HEK293 (cell line): ENCODE data around the gene PCLO.

ENCODE experiments used
- CTCF ChIA-PET: fragments of 350-600 bp; formaldehyde crosslinking; extraction: SDS; loops from one replicate; lab custom pipeline; 2021; ENCODE audit warnings: antibody characterized with exemption; lab: Yijun Ruan, JAX
- POLR2A ChIA-PET: fragments of 300-600 bp; formaldehyde crosslinking; extraction: SDS; loops from one replicate; lab custom pipeline; 2020; ENCODE audit warnings: antibody characterized with exemption, inconsistent platforms; lab: Yijun Ruan, JAX
- H3K27ac ChIP-seq: fragments of 200-500 bp; sonication (Bioruptor generic); 2 replicates; pipeline ENCODE4 v1.5.1; 2014; ENCODE audit warnings: low read depth, low read length, control low read depth, inconsistent platforms; ENCODE audit errors: extremely low read depth
- H3K36me3 ChIP-seq, 2 experiments: fragments of 200-500 bp in 1 of 2; sonication (Bioruptor generic) in 1 of 2; 1 replicate in 1 of 2; 2 replicates in 1 of 2; pipeline ENCODE4 v1.5.1; 2014 to 2017; ENCODE audit warnings: inconsistent platforms in 2 of 2, low read length in 2 of 2; ENCODE audit not compliant: control insufficient read depth in 2 of 2, insufficient read depth in 1 of 2
- H3K4me1 ChIP-seq: fragments of 200-500 bp; sonication (Bioruptor generic); 2 replicates; pipeline ENCODE4 v1.5.1; 2014; ENCODE audit warnings: mild to moderate bottlenecking, low read length, inconsistent platforms; ENCODE audit not compliant: control insufficient read depth, insufficient read depth
- H3K4me3 ChIP-seq: 2 replicates; pipeline ENCODE4 v1.5.1; 2011; ENCODE audit warnings: low read depth, mild to moderate bottlenecking, control low read depth, low read length, moderate library complexity
- H3K9me3 ChIP-seq: fragments of 200-500 bp; sonication (Bioruptor generic); 2 replicates; pipeline ENCODE4 v1.5.1; 2014; ENCODE audit warnings: low read depth, low read length, inconsistent platforms; ENCODE audit not compliant: control insufficient read depth, insufficient read depth
- HOXA7 ChIP-seq: sonication (generic); formaldehyde crosslinking; IDR thresholded peaks from 2 replicates; pipeline ENCODE4 v1.8.1; 2022; ENCODE audit warnings: missing genetic modification reagents, borderline replicate concordance
- KLF16 ChIP-seq: fragments of 450-650 bp; formaldehyde crosslinking; IDR thresholded peaks from 2 replicates; pipeline ENCODE4 v1.5.1; 2017; ENCODE audit warnings: missing biosample characterization, missing genetic modification characterization
- KLF8 ChIP-seq: fragments of 450-650 bp; formaldehyde crosslinking; IDR thresholded peaks from 2 replicates; pipeline ENCODE4 v1.5.1; 2016; ENCODE audit warnings: missing biosample characterization, missing genetic modification characterization
- MEIS1 ChIP-seq: sonication (generic); formaldehyde crosslinking; IDR thresholded peaks from 2 replicates; pipeline ENCODE4 v1.8.1; 2022; ENCODE audit warnings: missing genetic modification reagents, mild to moderate bottlenecking, borderline replicate concordance
- SALL2 ChIP-seq: fragments of 450-650 bp; formaldehyde crosslinking; IDR thresholded peaks from 2 replicates; pipeline ENCODE4 v1.5.0; 2017; ENCODE audit warnings: missing biosample characterization, mild to moderate bottlenecking, missing genetic modification characterization, borderline replicate concordance
- SP7 ChIP-seq: fragments of 450-650 bp; formaldehyde crosslinking; IDR thresholded peaks from 2 replicates; pipeline ENCODE4 v1.5.1; 2016; ENCODE audit warnings: missing biosample characterization, missing genetic modification characterization
- ZBTB20 ChIP-seq: fragments of 450-650 bp; formaldehyde crosslinking; IDR thresholded peaks from 2 replicates; pipeline ENCODE4 v1.5.1; 2016; ENCODE audit warnings: missing biosample characterization, missing genetic modification characterization
- ZBTB21 ChIP-seq: fragments of 450-650 bp; formaldehyde crosslinking; IDR thresholded peaks from 2 replicates; pipeline ENCODE4 v1.5.1; 2017; ENCODE audit warnings: missing biosample characterization, missing genetic modification characterization
- ZBTB7A ChIP-seq: fragments of 450-650 bp; formaldehyde crosslinking; IDR thresholded peaks from 2 replicates; pipeline ENCODE4 v1.5.1; 2016; ENCODE audit warnings: low read depth, missing biosample characterization, missing genetic modification characterization
- ZNF121 ChIP-seq: fragments of 450-650 bp; formaldehyde crosslinking; IDR thresholded peaks from 2 replicates; pipeline ENCODE4 v1.5.1; 2016; ENCODE audit warnings: missing biosample characterization, missing genetic modification characterization
- ZNF132 ChIP-seq: fragments of 450-650 bp; formaldehyde crosslinking; IDR thresholded peaks from 2 replicates; pipeline ENCODE4 v1.5.1; 2017; ENCODE audit warnings: missing biosample characterization, missing genetic modification characterization, borderline replicate concordance
- ZNF211 ChIP-seq: fragments of 450-650 bp; formaldehyde crosslinking; IDR thresholded peaks from 2 replicates; pipeline ENCODE4 v1.5.1; 2016; ENCODE audit warnings: low read depth, missing biosample characterization, missing genetic modification characterization
- ZNF223 ChIP-seq: fragments of 450-650 bp; formaldehyde crosslinking; IDR thresholded peaks from 2 replicates; pipeline ENCODE4 v1.5.1; 2016; ENCODE audit warnings: missing biosample characterization, missing genetic modification characterization
- ZNF248 ChIP-seq: fragments of 450-650 bp; formaldehyde crosslinking; IDR thresholded peaks from 2 replicates; pipeline ENCODE4 v1.5.1; 2017; ENCODE audit warnings: missing biosample characterization, missing genetic modification characterization
- ZNF350 ChIP-seq: fragments of 450-650 bp; formaldehyde crosslinking; IDR thresholded peaks from 2 replicates; pipeline ENCODE4 v1.5.0; 2017; ENCODE audit warnings: missing biosample characterization, mild to moderate bottlenecking, missing genetic modification characterization
- ZNF354C ChIP-seq: fragments of 450-650 bp; formaldehyde crosslinking; IDR thresholded peaks from 2 replicates; pipeline ENCODE4 v1.5.1; 2016; ENCODE audit warnings: missing biosample characterization, missing genetic modification characterization, low read depth, borderline replicate concordance
- ZNF394 ChIP-seq: fragments of 450-650 bp; formaldehyde crosslinking; IDR thresholded peaks from 2 replicates; pipeline ENCODE4 v1.5.1; 2016; ENCODE audit warnings: missing biosample characterization, missing genetic modification characterization, mild to moderate bottlenecking, moderate library complexity, borderline replicate concordance
- ZNF544 ChIP-seq: fragments of 450-650 bp; formaldehyde crosslinking; IDR thresholded peaks from 2 replicates; pipeline ENCODE4 v1.5.0; 2017; ENCODE audit warnings: missing biosample characterization, missing genetic modification characterization
- ZNF549 ChIP-seq: fragments of 450-650 bp; IDR thresholded peaks from 2 replicates; pipeline ENCODE4 v1.5.1; 2018; ENCODE audit warnings: missing biosample characterization, missing genetic modification characterization, mild to moderate bottlenecking, inconsistent platforms, moderate library complexity
- ZNF555 ChIP-seq: fragments of 450-650 bp; formaldehyde crosslinking; conservative IDR thresholded peaks from 2 replicates; pipeline ENCODE4 v1.5.1; 2017; ENCODE audit warnings: missing biosample characterization, mild to moderate bottlenecking, missing genetic modification characterization, inconsistent platforms
- ZNF571 ChIP-seq: fragments of 450-650 bp; formaldehyde crosslinking; IDR thresholded peaks from 2 replicates; pipeline ENCODE4 v1.5.0; 2017; ENCODE audit warnings: missing biosample characterization, missing genetic modification characterization
- ZNF664 ChIP-seq: fragments of 450-650 bp; formaldehyde crosslinking; IDR thresholded peaks from 2 replicates; pipeline ENCODE4 v1.5.1; 2016; ENCODE audit warnings: missing biosample characterization, missing genetic modification characterization
- ZNF747 ChIP-seq: fragments of 450-650 bp; formaldehyde crosslinking; IDR thresholded peaks from 2 replicates; pipeline ENCODE4 v1.5.1; 2016; ENCODE audit warnings: missing biosample characterization, missing genetic modification characterization
- ZNF830 ChIP-seq: fragments of 450-650 bp; IDR thresholded peaks from 2 replicates; pipeline ENCODE4 v1.5.0; 2018; ENCODE audit warnings: missing biosample characterization, missing genetic modification characterization, low read depth, mild to moderate bottlenecking, moderate library complexity
- ZSCAN16 ChIP-seq: fragments of 450-650 bp; formaldehyde crosslinking; IDR thresholded peaks from 2 replicates; pipeline ENCODE4 v1.5.1; 2016; ENCODE audit warnings: missing biosample characterization, missing genetic modification characterization
- TF ChIP-seq, protein P1 (sequence below): fragments of 450-650 bp; formaldehyde crosslinking; IDR thresholded peaks from 2 replicates; pipeline ENCODE4 v1.5.1; 2016; ENCODE audit warnings: missing biosample characterization, missing genetic modification characterization
- TF ChIP-seq, protein P2 (sequence below): fragments of 450-650 bp; formaldehyde crosslinking; IDR thresholded peaks from 2 replicates; pipeline ENCODE4 v1.5.1; 2016; ENCODE audit warnings: missing biosample characterization, missing genetic modification characterization

Gene PCLO

DNA sequence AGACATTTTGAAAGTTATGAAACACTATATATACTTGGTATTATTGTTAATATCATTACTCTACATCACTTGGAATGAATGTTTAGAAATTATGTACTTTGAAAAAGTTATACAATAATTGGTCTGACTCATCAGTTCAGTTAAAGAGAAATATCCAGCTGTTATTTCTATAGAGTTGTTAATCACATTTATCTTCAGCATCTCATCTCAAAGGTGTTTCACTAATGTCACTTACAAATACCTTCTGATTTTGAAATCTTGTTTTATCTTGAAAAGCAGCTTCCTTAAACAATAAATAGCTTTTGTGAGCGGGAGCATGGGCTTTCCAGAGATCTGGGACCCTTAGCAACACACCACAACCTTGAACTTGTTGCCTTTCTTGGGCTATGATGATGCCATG, 205.2 kb downstream of the PCLO start:
- Histone ChIP-seq H3K36me3 (no peaks in the 10 kb centered on the region), H3K9me3 (no peaks in the 10 kb centered on the region; the same call in 1 of the 2 replicates), H3K27ac (no peak overlapping the region), H3K4me3 (no peak overlapping the region), H3K4me1 (no peaks in the 10 kb centered on the region)
- TF ChIP-seq ZNF830 (no peak), SP7 (tag by site-specific recombination) (no peak), ZNF747 (tag by site-specific recombination) (no peak), ZNF211 (tag by site-specific recombination) (no peak), ZBTB7A (tag by site-specific recombination) (no peak), ZBTB21 (tag by site-specific recombination) (no peak), ZNF350 (no peak), ZNF132 (tag by site-specific recombination) (no peak), ZSCAN16 (tag by site-specific recombination) (no peak), KLF8 (no peak), ZNF223 (no peak), KLF16 (no peak), ZNF664 (tag by site-specific recombination) (no peak), ZNF394 (tag by site-specific recombination) (no peak), ZNF544 (no peak), ZNF555 (no peak), ZNF549 (tag by site-specific recombination) (no peak), ZNF354C (no peak)
- TF ChIP-seq, protein P1, sequence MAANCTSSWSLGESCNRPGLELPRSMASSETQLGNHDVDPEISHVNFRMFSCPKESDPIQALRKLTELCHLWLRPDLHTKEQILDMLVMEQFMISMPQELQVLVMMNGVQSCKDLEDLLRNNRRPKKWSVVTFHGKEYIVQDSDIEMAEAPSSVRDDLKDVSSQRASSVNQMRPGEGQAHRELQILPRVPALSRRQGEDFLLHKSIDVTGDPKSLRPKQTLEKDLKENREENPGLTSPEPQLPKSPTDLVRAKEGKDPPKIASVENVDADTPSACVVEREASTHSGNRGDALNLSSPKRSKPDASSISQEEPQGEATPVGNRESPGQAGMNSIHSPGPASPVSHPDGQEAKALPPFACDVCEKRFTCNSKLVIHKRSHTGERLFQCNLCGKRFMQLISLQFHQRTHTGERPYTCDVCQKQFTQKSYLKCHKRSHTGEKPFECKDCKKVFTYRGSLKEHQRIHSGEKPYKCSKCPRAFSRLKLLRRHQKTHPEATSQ (tag by site-specific recombination), result no peak
- TF ChIP-seq, protein P2, sequence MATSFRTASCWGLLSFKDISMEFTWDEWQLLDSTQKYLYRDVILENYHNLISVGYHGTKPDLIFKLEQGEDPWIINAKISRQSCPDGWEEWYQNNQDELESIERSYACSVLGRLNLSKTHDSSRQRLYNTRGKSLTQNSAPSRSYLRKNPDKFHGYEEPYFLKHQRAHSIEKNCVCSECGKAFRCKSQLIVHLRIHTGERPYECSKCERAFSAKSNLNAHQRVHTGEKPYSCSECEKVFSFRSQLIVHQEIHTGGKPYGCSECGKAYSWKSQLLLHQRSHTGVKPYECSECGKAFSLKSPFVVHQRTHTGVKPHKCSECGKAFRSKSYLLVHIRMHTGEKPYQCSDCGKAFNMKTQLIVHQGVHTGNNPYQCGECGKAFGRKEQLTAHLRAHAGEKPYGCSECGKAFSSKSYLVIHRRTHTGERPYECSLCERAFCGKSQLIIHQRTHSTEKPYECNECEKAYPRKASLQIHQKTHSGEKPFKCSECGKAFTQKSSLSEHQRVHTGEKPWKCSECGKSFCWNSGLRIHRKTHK, result no peak
- POLR2A ChIA-PET, result no interaction called here
- CTCF ChIA-PET, result interaction anchor here (0.6 kb wide), 1 partner anchor 10 kb away, joined by 4 read pairs; no protein-coding TSS in a partner anchor

DNA sequence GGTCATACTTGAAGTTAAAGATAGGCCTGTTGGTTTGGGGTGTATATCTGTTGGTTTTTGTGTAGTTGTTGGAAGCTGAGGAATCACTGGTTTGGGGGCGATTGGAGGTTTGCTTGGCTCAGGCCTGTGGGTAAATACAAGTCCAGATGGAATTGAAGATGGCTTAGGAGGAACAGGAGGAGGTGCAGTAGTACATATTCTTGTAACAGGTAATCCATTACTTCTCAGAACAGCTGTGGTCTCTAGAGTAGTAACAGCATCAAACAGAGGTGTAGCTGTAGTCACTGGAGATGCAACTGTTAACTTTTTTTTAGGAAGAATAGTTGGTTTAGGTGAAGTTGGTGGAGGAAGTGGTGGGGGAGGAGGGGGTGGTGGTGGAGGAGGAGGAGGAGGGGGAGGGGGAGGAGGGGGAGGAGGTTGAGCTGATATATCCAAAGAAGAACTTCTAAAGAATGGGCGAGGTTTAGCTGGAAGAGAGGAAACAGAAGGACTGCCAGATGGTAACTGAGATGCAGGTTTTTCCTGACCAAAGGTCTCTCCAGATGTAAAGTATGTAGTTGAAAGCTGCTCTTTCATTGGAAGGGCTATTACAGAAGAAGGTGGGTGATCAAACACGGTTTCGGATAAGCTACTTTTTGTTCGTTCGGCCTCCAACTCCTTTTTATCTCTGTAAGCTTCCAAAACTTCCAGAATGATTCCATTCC, 209.2 kb downstream of the PCLO start:
- TF ChIP-seq HOXA7 (no peak), ZBTB20 (tag by site-specific recombination) (no peak), SALL2 (tag by site-specific recombination) (no peak), ZNF571 (no peak), ZNF248 (tag by site-specific recombination) (no peak), ZNF121 (tag by site-specific recombination) (no peak), MEIS1 (CRISPR knock-in tag) (no peak), ZNF354C (no peak)
- TF ChIP-seq, all 188 proteins: peak for 0
- H3K27ac ChIP-seq, result no peak overlapping the region
- no peaks in the 10 kb centered on the region for H3K36me3 ChIP-seq
- no peaks in the 10 kb centered on the region for H3K9me3 ChIP-seq
- CTCF ChIA-PET, result no interaction called here
- H3K4me1 ChIP-seq, result no peaks in the 10 kb centered on the region
- H3K4me3 ChIP-seq, result no peak overlapping the region
- POLR2A ChIA-PET, result no interaction called here
